Suprapubic skin (tissue), 4 donors: ENCODE results near the gene COG8. TPM values are rescaled to one million over a fixed set of nuclear protein-coding genes. Genes with fewer than 3 reads are reported as not detected.

Experiments used
- DNase-seq, 2 donors: peaks; one replicate each; pipeline ENCODE4 v3.0.0-alpha.2; 2019; ENCODE audit warnings: low spot score in 2 of 2
- H3K27ac ChIP-seq: fragments of 200-600 bp; sonication (generic); one replicate; pipeline ENCODE4 v1.5.1; 2019
- H3K27me3 ChIP-seq: fragments of 200-600 bp; sonication (generic); one replicate; pipeline ENCODE4 v1.5.1; 2019
- H3K36me3 ChIP-seq: fragments of 200-600 bp; sonication (generic); one replicate; pipeline ENCODE4 v1.5.1; 2019
- H3K4me1 ChIP-seq: fragments of 200-600 bp; sonication (generic); one replicate; pipeline ENCODE4 v1.5.1; 2019
- H3K4me3 ChIP-seq: fragments of 200-600 bp; sonication (generic); one replicate; pipeline ENCODE4 v1.5.1; 2019; ENCODE audit warnings: mild to moderate bottlenecking
- H3K9me3 ChIP-seq: fragments of 200-600 bp; sonication (generic); one replicate; pipeline ENCODE4 v1.5.1; 2019
- CTCF ChIP-seq, 2 donors: fragments of 200-600 bp in 1 of 2; fragments of 450-650 bp in 1 of 2; sonication (generic) in 1 of 2; IDR thresholded peaks; one replicate each; pipeline ENCODE4 v1.5.1; 2016 to 2019; ENCODE audit warnings: antibody characterized with exemption in 2 of 2, mild to moderate bottlenecking in 1 of 2, moderate library complexity in 1 of 2
- EP300 ChIP-seq: sonication (generic); formaldehyde crosslinking; IDR thresholded peaks from one replicate; pipeline ENCODE4 v1.6.1; 2017; ENCODE audit warnings: antibody characterized with exemption
- POLR2A ChIP-seq, 2 donors: fragments of 450-650 bp; IDR thresholded peaks; one replicate each; pipeline ENCODE4 v1.6.1; 2017; ENCODE audit warnings: antibody characterized with exemption in 2 of 2, mild to moderate bottlenecking in 2 of 2, moderate library complexity in 2 of 2
- POLR2AphosphoS5 ChIP-seq, 3 donors: sonication (generic); formaldehyde crosslinking; IDR thresholded peaks; one replicate each; pipeline ENCODE4 v1.6.1; 2017; ENCODE audit warnings: antibody characterized with exemption in 3 of 3
- WGBS: methylation state at CpG from one replicate; pipeline ENCODE4 v1.1.5; 2018; 5-methylcytosine and 5-hydroxymethylcytosine counted together
- total RNA-seq, 4 donors: library from RNA; depleted of rRNA; stranded (reverse); fragments of >200 nt; gene quantifications; one replicate each; pipeline ENCODE4 v1.1.0, GENCODE V29; 2016

The COG8 gene
- total RNA-seq, 4 donors from 2014 or later: 45.3 to 70.4 (median 57.0) TPM

GRCh38 chr16:69322343-69322742, 17.0 kb downstream of the COG8 start:
- Histone ChIP-seq H3K9me3 (no peaks in the 10 kb centered on the region), H3K4me1 (peaks cover 8% of the 10 kb centered on the region), H3K27ac (no peak overlapping the region), H3K36me3 (peaks cover 91% of the 10 kb centered on the region), H3K27me3 (no peaks in the 10 kb centered on the region), H3K4me3 (no peak overlapping the region)
- no peak for DNase-seq
- 87% methylated on average over 7 of the region's 7 CpGs for WGBS
- TF ChIP-seq POLR2A (IDR thresholded peaks at IDR 0.05) (no peak), CTCF (IDR thresholded peaks at IDR 0.05) (no peak), POLR2AphosphoS5 (IDR thresholded peaks at IDR 0.05) (no peak), EP300 (no peak)

GRCh38 chr16:69321080-69321479, 18.3 kb downstream of the COG8 start:
- H3K4me3 ChIP-seq: no peak overlapping the region
- WGBS: 94% methylated on average over 18 of the region's 22 CpGs
- no peak overlapping the region for H3K27ac ChIP-seq
- no peaks in the 10 kb centered on the region for H3K27me3 ChIP-seq
- peaks cover 99% of the 10 kb centered on the region for H3K36me3 ChIP-seq
- DNase-seq: no peak
- no peaks in the 10 kb centered on the region for H3K9me3 ChIP-seq
- H3K4me1 ChIP-seq: peaks cover 8% of the 10 kb centered on the region
- TF ChIP-seq POLR2AphosphoS5 (IDR thresholded peaks at IDR 0.05): no peak
- TF ChIP-seq POLR2A (IDR thresholded peaks at IDR 0.05): no peak

- peaks cover 99% of the 10 kb centered on the region for H3K36me3 ChIP-seq
- no peak for DNase-seq
- H3K4me3 ChIP-seq: no peak overlapping the region
- no peaks in the 10 kb centered on the region for H3K27me3 ChIP-seq
- 88% methylated on average over 12 of the region's 13 CpGs for WGBS
- TF ChIP-seq POLR2AphosphoS5 (IDR thresholded peaks at IDR 0.05) (no peak), CTCF (IDR thresholded peaks at IDR 0.05) (no peak), EP300 (no peak), POLR2A (IDR thresholded peaks at IDR 0.05) (no peak)
- no peaks in the 10 kb centered on the region for H3K9me3 ChIP-seq
- no peak overlapping the region for H3K27ac ChIP-seq
- H3K4me1 ChIP-seq: peaks cover 8% of the 10 kb centered on the region
Observed at GRCh38 chr16:69320740-69321073, 18.7 kb downstream of the COG8 start.

GRCh38 chr16:69319826-69320739, 19.3 kb downstream of the COG8 start:
- TF ChIP-seq CTCF (IDR thresholded peaks at IDR 0.05): no peak
- TF ChIP-seq POLR2A (IDR thresholded peaks at IDR 0.05): no peak
- no peak for TF ChIP-seq EP300
- no peak for TF ChIP-seq POLR2AphosphoS5 (IDR thresholded peaks at IDR 0.05)
- H3K27ac ChIP-seq: no peak overlapping the region
- no peak overlapping the region for H3K4me3 ChIP-seq
- peaks cover 99% of the 10 kb centered on the region for H3K36me3 ChIP-seq
- no peaks in the 10 kb centered on the region for H3K27me3 ChIP-seq
- H3K9me3 ChIP-seq: no peaks in the 10 kb centered on the region
- 91% methylated on average over 23 of the region's 30 CpGs for WGBS
- no peak for DNase-seq
- peaks cover 8% of the 10 kb centered on the region for H3K4me1 ChIP-seq

GRCh38 chr16:69319381-69319780, 20.0 kb downstream of the COG8 start:
- Histone ChIP-seq H3K36me3 (peaks cover 99% of the 10 kb centered on the region), H3K9me3 (no peaks in the 10 kb centered on the region), H3K4me3 (no peak overlapping the region), H3K27me3 (no peaks in the 10 kb centered on the region), H3K4me1 (peaks cover 5% of the 10 kb centered on the region), H3K27ac (no peak overlapping the region)
- WGBS: 95% methylated on average over 7 of the region's 9 CpGs
- no peak for DNase-seq
- no peak for TF ChIP-seq POLR2AphosphoS5 (IDR thresholded peaks at IDR 0.05)
- no peak for TF ChIP-seq POLR2A (IDR thresholded peaks at IDR 0.05)
- TF ChIP-seq EP300: no peak
- no peak for TF ChIP-seq CTCF (IDR thresholded peaks at IDR 0.05)
